Smooth muscle cell (in vitro differentiated cells): ENCODE data around the gene MCAT. TPM values are rescaled to one million over a fixed set of nuclear protein-coding genes. Genes with fewer than 3 reads are reported as not detected.

Source experiments
- DNase-seq: peaks from one replicate; lab custom pipeline; 2025; ENCODE audit not compliant: unreplicated experiment; lab: John Stamatoyannopoulos, UW
- H2AFZ ChIP-seq: fragments of 200-600 bp; sonication (generic); 2 replicates; pipeline ENCODE4 v1.6.0; 2016; ENCODE audit warnings: antibody characterized with exemption, low read depth, mild to moderate bottlenecking
- H3F3A ChIP-seq: fragments of 200-600 bp; sonication (generic); 2 replicates; pipeline ENCODE4 v1.6.0; 2017; ENCODE audit warnings: antibody characterized with exemption, low read depth
- H3K27ac ChIP-seq: fragments of 200-600 bp; sonication (generic); 2 replicates; pipeline ENCODE4 v1.5.1; 2016; ENCODE audit warnings: low read depth, mild to moderate bottlenecking
- H3K27me3 ChIP-seq: fragments of 200-600 bp; sonication (generic); 2 replicates; pipeline ENCODE4 v1.6.1; 2016; ENCODE audit warnings: low read depth, mild to moderate bottlenecking
- H3K36me3 ChIP-seq: fragments of 200-600 bp; sonication (generic); 2 replicates; pipeline ENCODE4 v1.5.1; 2016; ENCODE audit warnings: low read depth
- H3K4me1 ChIP-seq: fragments of 200-600 bp; sonication (generic); 2 replicates; pipeline ENCODE4 v1.5.1; 2016; ENCODE audit warnings: low read depth
- H3K4me2 ChIP-seq: fragments of 200-600 bp; sonication (generic); 2 replicates; pipeline ENCODE4 v1.6.0; 2016; ENCODE audit warnings: mild to moderate bottlenecking
- H3K4me3 ChIP-seq: fragments of 200-600 bp; sonication (generic); 2 replicates; pipeline ENCODE4 v1.5.1; 2016; ENCODE audit warnings: mild to moderate bottlenecking
- H3K79me2 ChIP-seq: fragments of 200-600 bp; sonication (generic); 2 replicates; pipeline ENCODE4 v1.6.0; 2016; ENCODE audit warnings: low read depth, mild to moderate bottlenecking
- H3K9ac ChIP-seq: fragments of 200-600 bp; sonication (generic); 2 replicates; pipeline ENCODE4 v1.6.0; 2016; ENCODE audit warnings: low read depth
- H3K9me3 ChIP-seq: fragments of 200-600 bp; sonication (generic); replicated peaks from 2 replicates; pipeline ENCODE4 v1.5.1; 2016; ENCODE audit warnings: low read depth
- H4K20me1 ChIP-seq: fragments of 200-600 bp; sonication (generic); 2 replicates; pipeline ENCODE4 v1.6.0; 2016; ENCODE audit warnings: low read depth
- WGBS: methylation state at CpG from one replicate; pipeline ENCODE4 v1.1.7; 2016; ENCODE audit warnings: low lambda C conversion rate; 5-methylcytosine and 5-hydroxymethylcytosine counted together
- polyA plus RNA-seq: library from polyadenylated mRNA; unstranded; fragments of >200 nt; fragmentation: Nextera tagmentation; extraction: Ambion mirVana; gene quantifications from 2 replicates; pipeline ENCODE4 v1.2.1, GENCODE V29; 2016
- total RNA-seq: library from RNA; depleted of rRNA; stranded (reverse); fragments of >200 nt; gene quantifications from 2 replicates; pipeline ENCODE4 v1.2.3, GENCODE V29; 2014
- TF ChIP-seq, protein P1 (sequence below): fragments of 200-600 bp; sonication (generic); IDR thresholded peaks from 2 replicates; pipeline ENCODE4 v1.5.1; 2017; ENCODE audit warnings: borderline replicate concordance, mild to moderate bottlenecking, antibody characterized with exemption; ENCODE audit not compliant: insufficient read depth, poor library complexity, severe bottlenecking

The MCAT gene
- total and polyA plus RNA-seq, 2 experiments from 2014 or later, result 9.3 to 16.1 TPM

DNA sequence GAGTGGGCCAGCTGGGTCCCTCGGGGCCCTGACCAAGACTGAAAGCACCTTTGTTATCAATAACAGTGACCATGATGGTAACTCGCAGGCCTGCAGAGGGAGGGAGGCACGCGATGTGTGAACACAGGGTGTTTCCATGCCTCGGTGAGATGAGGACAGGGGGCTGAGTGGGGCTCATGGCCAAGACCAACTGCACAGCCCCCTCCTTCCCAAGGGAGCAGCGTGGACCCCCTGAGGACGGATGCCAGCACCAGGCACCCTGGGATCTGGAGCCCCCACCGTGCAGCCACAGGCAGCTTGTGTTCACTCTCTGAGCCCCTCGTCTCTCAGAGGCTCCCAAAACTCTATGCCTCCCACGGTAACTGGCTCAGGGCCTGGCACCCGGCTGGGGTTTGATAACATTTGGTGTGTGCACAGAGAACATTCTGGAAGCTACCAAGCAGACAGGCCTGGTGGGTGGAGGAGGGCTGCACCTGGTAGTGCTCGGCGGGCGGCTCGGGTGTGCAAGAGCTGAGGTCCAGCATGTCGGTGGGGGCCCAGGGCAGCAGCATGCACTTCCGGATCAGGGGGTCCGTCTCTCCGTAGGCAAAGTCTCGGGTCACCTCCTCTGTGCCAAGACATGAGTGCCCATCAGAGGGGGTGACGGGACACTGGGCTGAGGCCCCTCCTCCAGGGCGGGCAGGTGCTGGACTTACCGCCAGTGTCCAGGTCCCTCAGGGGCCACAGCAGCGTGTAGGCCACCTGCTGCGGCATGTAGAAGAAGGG lies 36.1 kb upstream of the MCAT start:
- H3K79me2 ChIP-seq, result no peaks in the 10 kb centered on the region
- WGBS, result 99% methylated on average over 25 of the region's 25 CpGs

GRCh38 chr22:43177479-43177878 lies 34.3 kb upstream of the MCAT start:
- Histone ChIP-seq H3K27me3 (no peaks in the 10 kb centered on the region), H3K36me3 (no peaks in the 10 kb centered on the region), H3K4me1 (no peaks in the 10 kb centered on the region), H3K9me3 (no peaks in the 10 kb centered on the region), H2AFZ (no peak overlapping the region), H3K79me2 (no peaks in the 10 kb centered on the region), H4K20me1 (no peaks in the 10 kb centered on the region), H3F3A (no peaks in the 10 kb centered on the region), H3K27ac (no peak overlapping the region), H3K9ac (no peak overlapping the region), H3K4me2 (no peak overlapping the region), H3K4me3 (no peak overlapping the region)
- TF ChIP-seq, protein P1, sequence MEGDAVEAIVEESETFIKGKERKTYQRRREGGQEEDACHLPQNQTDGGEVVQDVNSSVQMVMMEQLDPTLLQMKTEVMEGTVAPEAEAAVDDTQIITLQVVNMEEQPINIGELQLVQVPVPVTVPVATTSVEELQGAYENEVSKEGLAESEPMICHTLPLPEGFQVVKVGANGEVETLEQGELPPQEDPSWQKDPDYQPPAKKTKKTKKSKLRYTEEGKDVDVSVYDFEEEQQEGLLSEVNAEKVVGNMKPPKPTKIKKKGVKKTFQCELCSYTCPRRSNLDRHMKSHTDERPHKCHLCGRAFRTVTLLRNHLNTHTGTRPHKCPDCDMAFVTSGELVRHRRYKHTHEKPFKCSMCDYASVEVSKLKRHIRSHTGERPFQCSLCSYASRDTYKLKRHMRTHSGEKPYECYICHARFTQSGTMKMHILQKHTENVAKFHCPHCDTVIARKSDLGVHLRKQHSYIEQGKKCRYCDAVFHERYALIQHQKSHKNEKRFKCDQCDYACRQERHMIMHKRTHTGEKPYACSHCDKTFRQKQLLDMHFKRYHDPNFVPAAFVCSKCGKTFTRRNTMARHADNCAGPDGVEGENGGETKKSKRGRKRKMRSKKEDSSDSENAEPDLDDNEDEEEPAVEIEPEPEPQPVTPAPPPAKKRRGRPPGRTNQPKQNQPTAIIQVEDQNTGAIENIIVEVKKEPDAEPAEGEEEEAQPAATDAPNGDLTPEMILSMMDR, result no peak
- DNase-seq, result no peak
- 96% methylated on average over 7 of the region's 7 CpGs for WGBS

More for the DNA sequence above, 36.1 kb upstream of the MCAT start:
- Histone ChIP-seq H3K9me3 (no peaks in the 10 kb centered on the region), H3K4me2 (no peak overlapping the region), H3F3A (no peaks in the 10 kb centered on the region), H3K4me3 (no peak overlapping the region), H3K36me3 (no peaks in the 10 kb centered on the region), H3K4me1 (peaks cover 3% of the 10 kb centered on the region), H2AFZ (no peak overlapping the region), H4K20me1 (peaks cover 12% of the 10 kb centered on the region), H3K27me3 (no peaks in the 10 kb centered on the region), H3K27ac (no peak overlapping the region), H3K9ac (no peak overlapping the region)
- no peak for DNase-seq
- TF ChIP-seq, protein P1, result no peak

GRCh38 chr22:43176090-43176489 lies 32.9 kb upstream of the MCAT start:
- 99% methylated on average over 15 of the region's 15 CpGs for WGBS
- H3K36me3 ChIP-seq, result no peaks in the 10 kb centered on the region
- H2AFZ ChIP-seq, result no peak overlapping the region

More at GRCh38 chr22:43176090-43176489, 32.9 kb upstream of the MCAT start:
- Histone ChIP-seq H3K27ac (no peak overlapping the region), H3K4me1 (no peaks in the 10 kb centered on the region), H3K27me3 (no peaks in the 10 kb centered on the region), H3F3A (no peaks in the 10 kb centered on the region), H3K9ac (no peak overlapping the region), H3K4me2 (no peak overlapping the region), H3K4me3 (no peak overlapping the region), H3K79me2 (no peaks in the 10 kb centered on the region), H3K9me3 (no peaks in the 10 kb centered on the region), H4K20me1 (no peaks in the 10 kb centered on the region)
- no peak for DNase-seq
- TF ChIP-seq, protein P1, result no peak
